Measurements from ENCODE around the gene TMPRSS11E.
"Not testable (repeated sequence)": the region's sequence is repeated elsewhere in the genome, so short reads cannot be mapped to it uniquely, and the experiment has no call there.

The TMPRSS11E gene, protein sequence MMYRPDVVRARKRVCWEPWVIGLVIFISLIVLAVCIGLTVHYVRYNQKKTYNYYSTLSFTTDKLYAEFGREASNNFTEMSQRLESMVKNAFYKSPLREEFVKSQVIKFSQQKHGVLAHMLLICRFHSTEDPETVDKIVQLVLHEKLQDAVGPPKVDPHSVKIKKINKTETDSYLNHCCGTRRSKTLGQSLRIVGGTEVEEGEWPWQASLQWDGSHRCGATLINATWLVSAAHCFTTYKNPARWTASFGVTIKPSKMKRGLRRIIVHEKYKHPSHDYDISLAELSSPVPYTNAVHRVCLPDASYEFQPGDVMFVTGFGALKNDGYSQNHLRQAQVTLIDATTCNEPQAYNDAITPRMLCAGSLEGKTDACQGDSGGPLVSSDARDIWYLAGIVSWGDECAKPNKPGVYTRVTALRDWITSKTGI

DNA sequence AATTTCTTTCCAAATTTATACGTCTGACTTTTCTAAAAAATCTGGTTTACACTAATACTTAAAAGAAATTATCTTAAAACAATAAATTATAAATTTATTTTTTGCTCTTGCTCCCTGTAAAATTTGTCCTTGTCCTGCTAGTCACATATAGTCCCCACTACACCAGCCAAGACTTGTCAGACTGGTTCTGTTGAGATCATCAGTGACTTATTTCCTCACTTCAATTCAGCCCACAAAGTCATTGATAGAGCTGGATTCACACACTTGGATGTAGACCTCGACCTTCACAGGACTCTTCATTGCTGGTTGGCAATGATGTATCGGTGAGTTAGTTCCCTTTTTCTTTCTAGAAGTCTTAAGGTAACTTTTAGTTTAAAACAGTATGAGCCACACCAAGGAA is at the start of gene TMPRSS11E:
TSS of gene TMPRSS11E (plus strand) at position 263 of the 400 bp plus-strand sequence. CDS start at position 313, 50 bp downstream.
- DNase-seq (ENCODE audit: low read depth in 3 of 3): no peak

DNA sequence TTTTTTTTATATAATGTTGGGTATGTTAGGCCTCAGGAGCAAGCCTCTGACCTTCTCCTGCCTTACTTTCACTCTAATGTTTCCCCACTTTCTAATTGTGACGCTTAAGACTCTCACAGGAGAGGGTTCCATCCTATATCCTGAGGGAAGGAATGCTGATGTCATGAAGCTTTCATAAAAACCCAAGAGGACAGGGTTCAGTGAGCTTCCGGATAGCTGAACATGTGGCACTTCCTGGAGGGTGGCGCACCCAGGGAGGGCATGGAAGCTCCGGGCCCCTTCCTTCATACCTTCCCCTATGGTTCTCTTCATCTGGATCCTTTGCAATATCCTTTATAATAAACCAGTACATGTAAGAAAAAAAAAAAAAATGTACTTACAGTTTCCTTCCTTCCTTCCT is 48.0 kb upstream of the TMPRSS11E start:
- DNase-seq (ENCODE audit: low read depth in 3 of 3): no peak

DNA sequence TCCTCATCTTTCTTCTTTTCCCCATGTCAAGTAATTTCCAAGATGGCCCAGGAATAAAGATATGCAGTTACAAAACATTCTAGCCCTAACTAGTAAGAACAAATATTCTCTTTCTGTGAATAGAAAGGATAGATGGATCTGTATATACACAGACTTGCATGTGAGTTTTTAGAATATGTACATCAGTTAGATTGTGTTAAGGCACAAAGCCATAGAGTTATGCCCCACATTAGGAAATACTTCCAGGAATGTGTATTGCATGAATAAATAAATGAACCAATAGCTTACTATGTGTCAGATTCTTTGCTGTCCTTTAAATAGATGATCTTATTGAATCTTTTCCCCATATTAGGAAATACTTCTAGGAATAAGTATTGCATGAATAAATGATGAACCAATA is 46.0 kb upstream of the TMPRSS11E start:
- DNase-seq (ENCODE audit: low read depth in 3 of 3): no peak

DNA sequence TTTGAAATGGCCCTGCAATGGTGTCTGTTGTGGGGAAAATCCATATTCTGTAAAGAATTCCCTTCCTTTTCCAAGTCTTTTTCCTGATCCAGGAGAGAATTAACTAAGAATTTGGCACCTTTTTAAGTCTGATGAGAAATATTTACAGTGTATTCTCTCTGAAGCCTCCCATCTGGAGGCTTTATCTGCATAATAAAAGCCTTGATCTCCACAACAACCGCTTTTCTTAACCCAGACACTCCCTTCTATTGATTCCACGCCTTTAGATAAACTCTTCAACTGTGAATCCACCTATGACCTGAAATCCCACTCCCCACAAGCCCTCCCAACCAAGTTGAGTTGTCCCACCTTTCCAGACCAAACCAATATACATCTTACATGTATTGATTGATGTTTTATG is 43.1 kb upstream of the TMPRSS11E start:
- DNase-seq (ENCODE audit: low read depth in 3 of 3): no peak

DNA sequence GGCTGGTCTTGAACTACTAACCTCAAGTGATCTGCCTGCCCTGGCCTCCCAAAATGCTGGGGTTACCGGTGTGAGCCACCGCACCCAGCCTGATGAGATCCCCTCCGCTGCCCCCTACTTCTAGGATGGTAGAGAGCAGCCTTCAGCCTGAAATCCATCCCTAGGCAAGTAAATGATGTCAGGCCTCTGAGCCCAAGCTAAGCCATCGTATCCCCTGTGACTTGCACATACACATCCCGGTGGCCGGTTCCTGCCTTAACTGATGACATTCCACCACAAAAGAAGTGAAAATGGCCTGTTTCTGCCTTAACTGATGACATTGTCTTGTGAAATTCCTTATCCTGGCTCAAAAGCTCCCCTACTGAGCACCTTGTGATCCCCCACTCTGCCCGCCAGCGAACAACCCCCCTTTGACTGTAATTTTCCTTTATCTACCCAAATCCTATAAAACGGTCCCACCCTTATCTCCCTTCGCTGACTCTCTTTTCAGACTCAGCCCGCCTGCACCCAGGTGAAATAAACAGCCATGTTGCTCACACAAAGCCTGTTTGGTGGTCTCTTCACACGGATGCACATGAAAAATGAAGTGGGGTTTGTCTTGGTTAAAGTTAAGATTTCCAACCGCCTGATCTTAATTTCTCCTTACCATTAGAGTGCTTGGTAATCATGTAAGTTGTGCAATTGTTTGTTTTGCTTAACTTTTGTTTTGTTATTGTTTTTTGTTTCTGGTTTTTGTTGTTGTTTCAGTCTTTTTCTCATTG is 41.4 kb upstream of the TMPRSS11E start:
- not testable (repeated sequence) for DNase-seq (ENCODE audit: low read depth in 3 of 3)

DNA sequence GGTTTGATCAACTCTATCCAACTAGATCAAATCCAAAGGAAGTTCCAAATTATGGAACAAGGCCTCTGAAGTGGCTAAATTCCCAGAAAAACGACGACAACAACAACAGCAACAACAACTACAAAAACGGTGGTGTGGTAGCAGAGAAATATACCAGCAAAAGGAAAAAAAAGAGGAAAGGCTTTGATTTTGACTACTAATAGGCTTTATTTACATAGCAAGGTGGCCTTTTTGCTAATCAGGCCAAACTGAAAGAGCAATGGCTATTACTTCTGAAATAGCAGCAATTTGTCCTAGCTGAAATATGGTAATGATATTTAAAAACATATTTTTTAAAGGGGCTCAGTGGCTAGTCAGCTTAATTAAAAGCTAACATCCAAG is 40.8 kb upstream of the TMPRSS11E start:
- no peak for DNase-seq (ENCODE audit: low read depth in 3 of 3)

DNA sequence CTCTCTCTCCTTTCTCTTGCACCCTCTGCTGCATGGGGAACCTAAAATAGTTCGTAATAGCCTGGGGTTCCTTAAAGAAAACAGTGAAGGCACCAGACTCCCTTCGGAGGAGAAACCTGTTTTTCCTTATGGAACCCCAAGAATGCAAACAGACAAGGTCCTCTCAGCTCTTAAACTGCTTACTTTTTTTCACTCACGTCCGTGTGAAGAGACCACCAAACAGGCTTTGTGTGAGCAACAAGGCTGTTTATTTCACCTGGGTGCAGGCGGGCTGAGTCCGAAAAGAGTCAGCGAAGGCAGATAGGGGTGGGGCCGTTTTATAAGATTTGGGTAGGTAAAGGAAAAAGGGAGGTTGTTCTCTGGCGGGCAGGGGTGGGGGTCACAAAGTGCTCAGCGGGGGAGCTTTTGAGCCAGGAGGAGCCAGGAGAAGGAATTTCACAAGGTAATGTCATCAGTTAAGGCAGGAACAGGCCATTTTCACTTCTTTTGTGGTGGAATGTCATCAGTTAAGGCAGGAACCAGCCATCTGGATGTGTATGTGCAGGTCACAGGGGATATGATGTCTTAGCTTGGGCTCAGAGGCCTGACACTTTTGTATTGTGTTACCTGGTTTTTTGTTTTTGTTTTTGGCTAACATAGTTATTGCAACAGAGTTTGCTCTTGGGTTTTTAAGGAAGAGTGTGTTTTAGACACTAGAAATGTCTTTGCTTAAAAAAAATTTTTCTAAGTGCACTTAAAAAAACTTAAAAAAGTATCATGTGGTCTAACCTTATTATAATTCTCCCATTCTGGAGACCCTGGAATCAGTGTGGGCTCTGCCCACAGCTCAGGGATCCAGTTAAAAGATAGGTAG is 40.0 kb upstream of the TMPRSS11E start:
- not testable (repeated sequence) for DNase-seq (ENCODE audit: low read depth in 3 of 3)

DNA sequence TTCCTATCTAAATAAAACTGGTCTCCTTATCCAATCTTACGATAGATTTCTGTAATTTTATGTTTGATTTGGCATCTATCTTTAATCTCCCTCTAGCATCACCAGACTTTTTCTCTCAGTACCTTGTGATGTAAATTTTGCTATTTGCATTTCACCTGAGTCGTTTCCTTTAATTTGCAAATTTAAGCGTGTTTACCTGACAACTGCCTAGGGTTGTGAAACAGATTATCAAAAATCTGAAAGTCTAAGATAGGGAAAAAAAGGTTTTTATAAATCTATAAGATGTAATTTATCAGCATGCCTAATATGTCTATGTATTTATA is 39.4 kb upstream of the TMPRSS11E start:
- no peak for DNase-seq (ENCODE audit: low read depth in 3 of 3)

DNA sequence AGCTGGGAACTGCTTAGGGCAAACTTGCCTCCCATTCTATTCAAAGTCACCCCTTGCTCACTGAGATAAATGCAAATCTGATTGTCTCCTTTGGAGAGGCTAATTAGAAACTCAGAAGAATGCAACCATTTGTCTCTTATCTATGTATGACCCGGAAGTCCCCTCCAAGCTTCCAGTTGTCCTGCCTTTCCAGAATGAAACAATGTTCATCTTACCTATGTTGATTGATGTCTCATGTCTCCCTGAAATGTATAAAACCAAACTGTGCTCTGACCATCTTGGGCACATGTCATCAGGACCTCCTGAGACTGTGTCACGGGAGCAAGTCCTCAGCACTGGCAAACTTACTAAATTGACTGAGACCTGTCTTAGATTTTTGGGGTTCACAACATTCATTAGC is 37.1 kb upstream of the TMPRSS11E start:
- DNase-seq (ENCODE audit: low read depth in 3 of 3): no peak

DNA sequence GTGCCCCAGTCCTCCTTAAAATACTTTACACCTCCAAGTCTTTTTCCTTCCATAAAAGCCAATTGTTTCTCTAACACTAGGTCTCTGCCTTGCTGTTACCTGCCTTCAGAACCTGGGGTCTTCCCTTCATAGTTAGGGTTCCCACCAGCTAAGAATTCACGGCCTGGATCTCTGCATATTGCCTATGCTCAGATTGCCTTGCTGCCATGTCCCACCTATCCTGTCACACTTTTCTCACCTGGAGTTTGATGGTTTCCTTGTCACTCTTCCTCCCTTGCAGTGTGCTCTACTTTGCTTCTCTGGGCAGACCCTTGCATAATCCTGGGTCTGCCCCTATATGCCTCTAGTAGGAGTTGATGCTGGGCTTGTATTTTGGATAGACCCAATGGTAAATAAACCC is 36.6 kb upstream of the TMPRSS11E start:
- no peak for DNase-seq (ENCODE audit: low read depth in 3 of 3)

DNA sequence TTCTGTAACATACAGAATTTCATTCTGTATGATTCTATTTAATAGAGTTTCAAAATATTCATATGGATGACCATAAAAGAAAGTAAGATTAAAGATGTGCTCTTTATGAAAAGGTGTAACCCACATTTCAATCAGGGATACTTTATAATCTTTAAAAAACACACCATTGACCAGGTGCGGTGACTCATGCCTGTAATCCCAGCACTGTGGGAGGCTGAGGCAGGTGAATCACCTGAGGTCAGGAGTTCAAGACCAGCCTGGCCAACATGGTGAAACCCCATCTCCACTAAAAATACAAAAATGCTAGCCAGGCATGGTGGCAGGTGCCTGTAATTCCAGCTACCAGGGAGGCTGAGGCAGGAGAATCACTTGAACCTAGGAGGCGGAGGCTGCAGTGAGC is 35.2 kb upstream of the TMPRSS11E start:
- DNase-seq (ENCODE audit: low read depth in 3 of 3): peak in 1 of 3 donors; percentile 5

DNA sequence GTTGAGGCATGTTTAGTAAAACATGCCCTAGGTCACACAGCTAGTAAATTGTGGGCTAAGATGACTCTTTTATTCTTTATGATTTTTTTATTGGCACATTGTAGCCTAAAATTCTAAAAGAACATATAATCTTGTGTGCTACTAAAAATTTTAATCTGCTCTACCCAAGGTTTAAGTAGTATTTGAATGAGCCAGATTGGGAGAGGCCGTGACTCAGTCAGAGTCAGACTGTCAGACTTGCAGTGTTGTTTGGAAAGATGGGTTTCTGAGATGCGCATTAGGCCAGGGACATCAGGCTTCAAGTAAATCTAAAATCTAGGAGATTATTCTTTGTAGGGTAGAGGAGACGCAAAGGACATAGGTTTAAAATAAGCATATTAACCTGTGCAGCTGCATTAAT is 30.7 kb upstream of the TMPRSS11E start:
- no peak for DNase-seq (ENCODE audit: low read depth in 3 of 3)

DNA sequence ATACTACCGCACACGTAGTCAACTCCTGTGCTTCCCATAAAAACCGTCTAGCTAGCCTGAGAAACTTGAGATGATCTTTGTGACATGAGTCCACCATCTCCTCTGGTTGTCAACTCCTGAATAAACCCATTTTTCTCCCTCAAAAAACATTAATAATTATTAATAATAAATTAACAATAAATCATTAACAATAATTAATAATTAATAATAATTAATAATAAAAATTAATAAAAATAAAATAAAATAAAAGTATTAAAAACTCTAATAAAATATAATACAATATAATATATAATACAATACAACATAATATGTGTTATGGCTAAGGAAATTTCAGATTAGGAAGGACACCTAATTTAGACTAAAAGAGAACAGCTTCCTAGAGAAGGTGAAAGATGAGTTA is 20.7 kb upstream of the TMPRSS11E start:
- no peak for DNase-seq (ENCODE audit: low read depth in 3 of 3)

DNA sequence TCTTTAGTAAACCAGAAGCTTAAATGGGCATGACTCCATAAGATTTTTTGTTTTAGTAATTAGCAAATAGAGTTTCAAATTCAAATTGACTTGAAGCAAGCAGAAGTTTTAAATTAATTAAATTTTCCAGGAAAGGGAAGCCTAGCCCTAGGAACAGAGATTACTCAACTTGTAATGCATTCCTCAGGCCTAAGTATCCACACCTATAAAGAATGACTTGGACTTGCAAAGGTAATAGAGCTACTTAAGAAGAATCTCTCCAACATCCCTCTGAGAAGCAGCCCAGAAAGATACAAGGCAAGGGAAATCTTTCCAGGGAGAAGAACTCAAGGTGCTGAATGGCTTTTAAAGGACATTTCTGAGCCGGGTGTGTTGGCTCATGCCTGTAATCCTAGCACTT is 16.9 kb upstream of the TMPRSS11E start:
- DNase-seq (ENCODE audit: low read depth in 3 of 3): no peak

DNA sequence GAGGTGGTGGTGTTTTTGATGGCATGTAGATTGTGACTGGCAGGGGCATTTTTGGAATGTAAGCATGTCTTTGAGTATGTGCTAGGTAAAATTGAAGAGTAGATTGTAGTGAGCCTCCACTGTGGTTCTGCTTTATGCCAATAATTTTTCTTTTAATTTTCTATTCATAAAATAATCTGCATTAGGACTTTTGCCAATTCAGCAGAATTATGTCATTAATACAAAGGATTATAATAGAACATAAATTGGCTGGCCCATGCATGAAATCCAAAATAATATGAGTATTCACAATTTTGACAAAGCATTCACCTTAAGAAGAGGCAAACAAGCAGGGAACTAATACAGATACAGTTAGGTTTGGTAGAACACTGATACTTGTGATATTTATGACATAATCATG is 14.9 kb upstream of the TMPRSS11E start:
- no peak for DNase-seq (ENCODE audit: low read depth in 3 of 3)

DNA sequence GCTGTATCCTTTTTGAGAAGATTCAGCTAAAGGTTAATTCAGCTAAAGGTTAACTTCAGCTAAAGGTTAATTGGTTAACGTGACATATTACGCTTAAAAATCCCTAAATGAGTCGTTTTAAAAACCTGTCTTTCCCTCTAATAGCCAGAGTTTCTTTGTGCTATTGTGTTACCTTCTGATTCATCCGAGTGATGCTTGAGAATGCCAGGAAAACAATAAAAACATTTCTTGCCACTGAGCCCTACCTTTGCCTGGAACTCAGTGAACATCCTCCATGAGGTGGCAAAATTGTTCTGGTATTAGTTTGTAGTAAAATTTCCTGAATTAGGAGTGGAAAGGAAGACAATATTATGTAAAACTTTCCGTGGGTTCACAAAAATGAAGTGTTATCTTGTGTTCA is 13.7 kb upstream of the TMPRSS11E start:
- no peak for DNase-seq (ENCODE audit: low read depth in 3 of 3)

DNA sequence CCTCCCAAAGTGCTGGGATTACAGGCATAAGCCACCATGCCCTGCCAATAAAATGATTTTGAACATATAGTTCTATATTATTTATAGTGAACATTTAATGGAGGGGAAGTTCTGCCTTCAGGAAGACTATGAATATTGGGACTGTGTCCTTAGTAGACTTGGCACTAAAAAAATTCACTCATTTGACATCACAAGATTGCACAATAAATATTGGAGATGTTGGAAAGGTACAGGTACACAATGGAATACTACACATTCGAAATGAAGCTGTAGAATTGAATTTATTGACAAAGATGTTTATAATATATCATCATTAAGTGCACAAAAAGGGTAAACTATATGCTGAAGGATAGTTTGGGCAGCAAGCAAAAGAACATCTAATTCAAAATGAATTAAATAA is 13.0 kb upstream of the TMPRSS11E start:
- no peak for DNase-seq (ENCODE audit: low read depth in 3 of 3)

DNA sequence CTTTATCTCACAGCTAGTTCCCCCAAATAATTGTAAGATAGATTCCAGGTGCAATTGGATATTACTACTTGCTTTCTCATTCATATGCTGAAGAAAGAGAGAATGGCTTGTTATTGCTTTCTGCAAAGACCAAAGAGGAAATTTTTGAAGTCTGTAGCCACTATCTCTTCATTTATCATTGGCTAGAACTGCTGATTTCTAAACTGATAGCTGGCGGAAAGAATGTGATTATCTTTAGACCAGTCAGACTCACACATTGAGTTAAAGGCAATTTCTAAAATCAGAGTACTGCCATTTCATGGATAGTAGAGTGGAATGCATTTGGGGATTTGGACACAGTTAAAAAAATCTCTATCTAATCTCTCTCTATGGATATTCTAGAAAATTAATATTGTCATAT is 12.4 kb upstream of the TMPRSS11E start:
- DNase-seq (ENCODE audit: low read depth in 3 of 3): no peak

DNA sequence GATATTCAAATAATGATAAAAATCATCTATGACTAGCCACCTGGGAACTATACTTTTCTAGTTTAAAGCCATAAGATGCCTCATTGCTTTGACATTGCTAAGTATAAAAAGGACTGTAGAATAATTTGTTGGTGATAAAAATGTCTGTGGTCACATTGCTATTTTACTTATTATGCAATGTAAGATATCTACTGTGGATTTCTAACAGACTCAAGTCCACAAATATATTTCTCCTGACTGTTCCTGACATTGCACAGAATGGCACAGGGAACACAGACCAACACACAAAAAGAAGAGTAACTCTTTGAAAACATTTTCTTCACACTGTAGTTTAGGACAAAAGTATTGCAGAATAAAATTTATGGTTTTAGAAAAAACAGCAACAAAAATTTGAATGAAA is 2.2 kb upstream of the TMPRSS11E start:
- DNase-seq (ENCODE audit: low read depth in 3 of 3): no peak

DNA sequence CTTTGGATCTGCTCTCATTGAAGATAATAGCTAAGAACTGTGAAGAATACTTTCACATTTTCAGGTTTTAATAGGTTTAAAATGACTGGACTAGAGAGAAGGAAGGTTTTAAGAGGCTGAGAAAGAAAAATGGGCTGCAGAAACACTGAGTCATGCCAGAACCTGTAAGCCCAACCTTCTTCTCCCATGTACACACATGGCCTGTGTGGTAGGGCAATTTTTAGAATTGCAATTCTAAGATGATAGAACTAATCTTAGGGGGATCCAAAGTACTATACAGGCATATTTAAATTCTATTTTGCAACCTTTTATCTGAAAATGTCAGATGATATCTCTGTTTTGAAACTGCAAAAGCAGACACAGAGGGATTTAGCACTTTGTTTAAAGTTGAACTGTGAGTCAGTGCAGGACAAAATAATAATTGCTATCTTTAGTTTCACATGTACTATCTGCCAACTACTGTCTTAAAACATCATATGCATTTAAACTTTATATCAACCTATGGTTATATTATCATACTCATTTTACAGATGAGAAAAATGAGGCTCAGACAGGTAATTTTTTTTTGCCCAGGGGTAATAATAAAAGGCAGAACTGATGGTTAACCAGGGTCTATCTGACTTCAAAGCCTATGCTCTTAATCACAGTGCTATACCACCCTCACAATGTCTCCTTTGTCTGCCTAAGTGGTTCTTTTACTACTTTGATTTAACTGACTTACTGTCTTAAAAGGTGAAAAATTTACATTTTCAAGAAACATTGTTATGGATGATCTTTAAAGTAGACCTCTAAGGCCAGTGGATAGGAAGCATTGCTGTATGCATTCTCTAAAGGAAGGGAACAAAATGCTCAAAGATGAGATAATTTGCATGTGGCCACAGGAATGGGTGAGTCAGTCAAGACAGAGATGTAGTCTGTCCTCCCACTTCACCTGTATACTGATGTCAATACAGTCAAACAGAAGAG is 4.3 kb downstream of the TMPRSS11E start:
- no peak for DNase-seq (ENCODE audit: low read depth in 3 of 3)

DNA sequence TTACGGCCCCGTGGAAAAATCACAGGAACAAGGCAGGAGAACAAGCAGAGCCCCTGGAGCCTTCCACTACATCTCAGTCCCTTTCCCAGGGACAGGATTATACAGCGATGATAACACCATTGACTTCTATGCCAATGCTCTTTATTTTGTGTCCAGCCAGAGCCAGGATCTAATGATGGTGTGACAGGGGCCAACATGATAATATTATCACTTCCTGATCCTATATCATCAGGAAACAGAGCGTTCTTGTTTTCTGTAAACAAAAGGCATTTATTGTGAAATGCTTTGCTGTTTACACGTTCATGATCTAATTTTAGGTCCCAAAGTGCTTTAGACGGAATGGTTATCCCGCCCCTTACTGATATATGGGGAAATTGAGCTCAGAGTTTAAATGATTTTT is 12.8 kb downstream of the TMPRSS11E start:
- DNase-seq (ENCODE audit: low read depth in 3 of 3): no peak
